Upper lobe of right lung (tissue), 1 donor: ENCODE results near the gene LHX3. TPM values are rescaled to one million over a fixed set of nuclear protein-coding genes. Genes with fewer than 3 reads are reported as not detected.

Source experiments
- ATAC-seq: fragments of 200-7000 bp; cut with Tn5 transposase; one replicate; pipeline ENCODE4 v1.9.1; 2020; ENCODE audit warnings: mild to moderate bottlenecking, moderate library complexity
- DNase-seq: peaks from one replicate; pipeline ENCODE4 v3.0.0-alpha.2; 2020
- H3K27ac ChIP-seq: fragments of 200-600 bp; one replicate; pipeline ENCODE4 v1.8.0; 2022
- H3K27me3 ChIP-seq: fragments of 200-600 bp; one replicate; pipeline ENCODE4 v1.8.0; 2022; ENCODE audit warnings: mild to moderate bottlenecking
- H3K36me3 ChIP-seq: fragments of 200-600 bp; one replicate; pipeline ENCODE4 v1.8.0; 2022
- H3K4me1 ChIP-seq: fragments of 200-600 bp; one replicate; pipeline ENCODE4 v1.8.0; 2022
- H3K4me3 ChIP-seq: fragments of 200-600 bp; one replicate; pipeline ENCODE4 v1.8.0; 2022; ENCODE audit warnings: mild to moderate bottlenecking
- H3K9me3 ChIP-seq: fragments of 200-600 bp; one replicate; pipeline ENCODE4 v1.8.0; 2022
- intact Hi-C: fragments of 100-400 bp; cut with DNase I; formaldehyde crosslinking; loops from one replicate; pipeline ENCODE4 v1.11.0; 2022
- total RNA-seq: library from RNA; stranded (reverse); fragmentation: NEBNext Ultra II Directional; extraction: Animal tissue kit (Norgen Biotek cat#: 25700); gene quantifications from one replicate; pipeline ENCODE4 v1.2.1, GENCODE V29; 2021
- TF ChIP-seq, protein P1 (sequence below): fragments of 200-600 bp; IDR thresholded peaks from one replicate; pipeline ENCODE4 v1.8.0; 2022; ENCODE audit warnings: antibody characterized with exemption
- donor health status: DM: no; HTN: yes; CAD: no; lungs with severe emphysema.

LHX3 gene
- total RNA-seq, 1 donor from 2014 or later: not detected

DNA sequence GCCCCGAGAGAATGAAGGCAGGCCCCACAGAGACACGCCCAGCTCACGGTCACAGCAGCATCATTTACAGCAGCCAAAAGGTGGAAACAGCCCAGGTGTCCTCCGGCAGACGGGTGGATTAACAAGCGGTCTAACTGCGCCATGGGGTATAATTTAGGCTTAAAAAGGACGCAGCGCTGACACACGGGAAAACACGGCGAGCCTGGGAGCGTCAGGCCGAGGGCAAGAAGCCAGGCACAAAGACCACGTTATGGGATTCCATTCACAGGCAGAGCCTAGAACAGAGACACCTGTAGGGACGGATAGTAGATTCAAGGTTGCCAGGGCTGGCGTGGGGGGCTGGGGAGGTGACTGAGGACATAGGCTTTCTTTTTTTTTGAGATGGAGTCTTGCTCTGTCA is 49.4 kb downstream of the LHX3 start:
- Histone ChIP-seq H3K27ac (no peak overlapping the region), H3K27me3 (peaks cover 36% of the 10 kb centered on the region), H3K4me1 (no peaks in the 10 kb centered on the region), H3K9me3 (no peaks in the 10 kb centered on the region), H3K36me3 (no peaks in the 10 kb centered on the region), H3K4me3 (no peak overlapping the region)
- TF ChIP-seq, protein P1, sequence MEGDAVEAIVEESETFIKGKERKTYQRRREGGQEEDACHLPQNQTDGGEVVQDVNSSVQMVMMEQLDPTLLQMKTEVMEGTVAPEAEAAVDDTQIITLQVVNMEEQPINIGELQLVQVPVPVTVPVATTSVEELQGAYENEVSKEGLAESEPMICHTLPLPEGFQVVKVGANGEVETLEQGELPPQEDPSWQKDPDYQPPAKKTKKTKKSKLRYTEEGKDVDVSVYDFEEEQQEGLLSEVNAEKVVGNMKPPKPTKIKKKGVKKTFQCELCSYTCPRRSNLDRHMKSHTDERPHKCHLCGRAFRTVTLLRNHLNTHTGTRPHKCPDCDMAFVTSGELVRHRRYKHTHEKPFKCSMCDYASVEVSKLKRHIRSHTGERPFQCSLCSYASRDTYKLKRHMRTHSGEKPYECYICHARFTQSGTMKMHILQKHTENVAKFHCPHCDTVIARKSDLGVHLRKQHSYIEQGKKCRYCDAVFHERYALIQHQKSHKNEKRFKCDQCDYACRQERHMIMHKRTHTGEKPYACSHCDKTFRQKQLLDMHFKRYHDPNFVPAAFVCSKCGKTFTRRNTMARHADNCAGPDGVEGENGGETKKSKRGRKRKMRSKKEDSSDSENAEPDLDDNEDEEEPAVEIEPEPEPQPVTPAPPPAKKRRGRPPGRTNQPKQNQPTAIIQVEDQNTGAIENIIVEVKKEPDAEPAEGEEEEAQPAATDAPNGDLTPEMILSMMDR: no peak
- intact Hi-C loops: no loop called here
- DNase-seq (no peak), ATAC-seq (no peak)

DNA sequence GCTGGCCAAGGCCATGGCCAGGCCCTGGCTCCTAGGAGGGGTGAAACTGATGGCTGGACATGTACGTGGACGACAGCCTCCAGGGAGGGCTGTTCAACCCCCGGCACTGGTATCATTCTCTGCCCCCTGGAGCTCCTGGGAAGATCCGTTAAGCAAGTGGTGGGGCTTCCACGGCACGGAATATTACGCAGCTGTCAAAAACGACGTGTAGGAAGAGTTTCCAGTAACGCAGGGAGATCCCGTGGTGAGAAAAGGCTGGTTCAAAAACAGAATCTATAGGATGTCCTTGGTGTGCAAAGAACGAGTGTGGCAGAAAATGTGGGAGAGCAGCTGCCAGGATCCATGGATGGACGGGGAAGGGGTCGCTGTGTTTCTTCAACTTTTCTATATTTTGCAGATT is 50.0 kb downstream of the LHX3 start:
- Histone ChIP-seq H3K9me3 (no peaks in the 10 kb centered on the region), H3K4me1 (no peaks in the 10 kb centered on the region), H3K4me3 (no peak overlapping the region), H3K27me3 (peaks cover 36% of the 10 kb centered on the region), H3K27ac (no peak overlapping the region), H3K36me3 (no peaks in the 10 kb centered on the region)
- no peak for DNase-seq
- intact Hi-C loops: no loop called here
- TF ChIP-seq, protein P1: no peak
- ATAC-seq: no peak

GRCh38 chr9:136153381-136154065 is 51.4 kb downstream of the LHX3 start:
- DNase-seq: peak; percentile 51
- intact Hi-C loops: no loop called here
- no peaks in the 10 kb centered on the region for H3K4me1 ChIP-seq
- peaks cover 32% of the 10 kb centered on the region for H3K27me3 ChIP-seq
- no peak overlapping the region for H3K27ac ChIP-seq
- no peaks in the 10 kb centered on the region for H3K36me3 ChIP-seq
- H3K4me3 ChIP-seq: no peak overlapping the region
- H3K9me3 ChIP-seq: no peaks in the 10 kb centered on the region
- ATAC-seq: no peak
- TF ChIP-seq, protein P1: no peak

GRCh38 chr9:136152931-136153330 is 52.0 kb downstream of the LHX3 start:
- TF ChIP-seq, protein P1: no peak
- ATAC-seq (no peak), DNase-seq (no peak)
- Histone ChIP-seq H3K36me3 (no peaks in the 10 kb centered on the region), H3K27ac (no peak overlapping the region), H3K9me3 (no peaks in the 10 kb centered on the region), H3K4me1 (no peaks in the 10 kb centered on the region), H3K4me3 (no peak overlapping the region), H3K27me3 (peaks cover 31% of the 10 kb centered on the region)
- intact Hi-C loops: no loop called here

DNA sequence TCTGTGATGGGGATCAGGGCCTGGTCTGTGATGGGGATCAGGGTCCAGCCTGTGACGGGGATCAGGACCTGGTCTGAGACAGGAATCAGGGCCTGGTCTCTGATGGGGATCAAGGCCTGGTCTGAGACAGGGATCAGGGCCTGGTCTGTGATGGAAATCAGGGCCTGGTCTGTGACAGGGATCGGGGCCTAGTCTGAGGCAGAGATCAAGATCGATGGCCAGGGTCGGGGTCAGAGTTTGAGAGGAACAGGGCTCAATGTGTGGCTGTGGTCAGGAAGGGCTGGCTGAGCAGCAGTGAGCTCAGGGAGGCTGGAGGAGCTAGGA is 52.4 kb downstream of the LHX3 start:
- no peak for DNase-seq
- Histone ChIP-seq H3K9me3 (no peaks in the 10 kb centered on the region), H3K27me3 (peaks cover 35% of the 10 kb centered on the region), H3K36me3 (no peaks in the 10 kb centered on the region), H3K4me1 (no peaks in the 10 kb centered on the region), H3K4me3 (no peak overlapping the region), H3K27ac (no peak overlapping the region)
- intact Hi-C loops: no loop called here
- TF ChIP-seq, protein P1: no peak
- no peak for ATAC-seq
